GM23338 (cell line): ENCODE results near the gene HCK. TPM values are rescaled to one million over a fixed set of nuclear protein-coding genes. Genes with fewer than 3 reads are reported as not detected.

Experiments
- ATAC-seq: fragments of 200-7000 bp; cut with Tn5 transposase; 3 replicates; pipeline ENCODE4 v1.9.1; 2020
- DNase-seq: peaks from one replicate; pipeline ENCODE4 v3.0.0-alpha.2; 2015; ENCODE audit warnings: low spot score
- H2AFZ ChIP-seq: fragments of 200-600 bp; sonication (generic); 2 replicates; pipeline ENCODE4 v1.8.0; 2016; ENCODE audit warnings: antibody characterized with exemption, mild to moderate bottlenecking, moderate library complexity
- H3F3A ChIP-seq: fragments of 200-600 bp; sonication (generic); replicated peaks from 2 replicates; pipeline ENCODE4 v1.8.0; 2017; ENCODE audit warnings: antibody characterized with exemption, mixed run types, low read depth
- H3K27ac ChIP-seq: fragments of 200-600 bp; sonication (generic); 2 replicates; pipeline ENCODE4 v1.6.1; 2016; ENCODE audit warnings: low read depth
- H3K27me3 ChIP-seq: fragments of 200-600 bp; sonication (generic); 2 replicates; pipeline ENCODE4 v1.8.0; 2016; ENCODE audit warnings: mild to moderate bottlenecking, mixed run types, moderate library complexity; ENCODE audit not compliant: insufficient read depth
- H3K36me3 ChIP-seq: fragments of 200-600 bp; sonication (generic); 2 replicates; pipeline ENCODE4 v1.8.0; 2016; ENCODE audit warnings: mild to moderate bottlenecking; ENCODE audit not compliant: insufficient read depth
- H3K4me1 ChIP-seq: fragments of 200-600 bp; sonication (generic); 2 replicates; pipeline ENCODE4 v1.8.0; 2016; ENCODE audit warnings: mild to moderate bottlenecking, moderate library complexity; ENCODE audit not compliant: insufficient read depth
- H3K4me2 ChIP-seq: fragments of 200-600 bp; sonication (generic); 2 replicates; pipeline ENCODE4 v1.7.1; 2017; ENCODE audit warnings: mixed run types
- H3K4me3 ChIP-seq: fragments of 200-600 bp; sonication (generic); 2 replicates; pipeline ENCODE4 v1.6.1; 2016; ENCODE audit warnings: mixed run types
- H3K79me2 ChIP-seq: fragments of 200-600 bp; sonication (generic); replicated peaks from 2 replicates; pipeline ENCODE4 v1.8.0; 2017; ENCODE audit warnings: mild to moderate bottlenecking; ENCODE audit not compliant: insufficient read depth
- H3K9me2 ChIP-seq: fragments of 200-600 bp; sonication (generic); 2 replicates; pipeline ENCODE4 v1.8.0; 2017; ENCODE audit not compliant: insufficient read depth
- H4K20me1 ChIP-seq: fragments of 200-600 bp; sonication (generic); replicated peaks from 2 replicates; pipeline ENCODE4 v1.8.0; 2017; ENCODE audit warnings: mild to moderate bottlenecking; ENCODE audit not compliant: insufficient read depth
- H3K27ac Mint-ChIP-seq: 2 replicates; pipeline ENCODE4 v1.8.0; 2020; ENCODE audit warnings: inconsistent platforms, mild to moderate bottlenecking, moderate library complexity, mixed read lengths
- H3K27me3 Mint-ChIP-seq: 3 replicates; pipeline ENCODE4 v1.8.0; 2022; ENCODE audit warnings: low read depth, mild to moderate bottlenecking, moderate library complexity, mixed read lengths, inconsistent platforms; ENCODE audit not compliant: insufficient read depth, poor library complexity
- H3K36me3 Mint-ChIP-seq: 3 replicates; pipeline ENCODE4 v1.8.0; 2021; ENCODE audit warnings: low read depth, mild to moderate bottlenecking, inconsistent platforms, moderate library complexity, mixed read lengths
- H3K4me1 Mint-ChIP-seq: 3 replicates; pipeline ENCODE4 v1.8.0; 2020; ENCODE audit warnings: mild to moderate bottlenecking, inconsistent platforms, mixed read lengths
- H3K4me3 Mint-ChIP-seq: 3 replicates; pipeline ENCODE4 v1.8.0; 2021; ENCODE audit warnings: moderate library complexity, mild to moderate bottlenecking, inconsistent platforms, mixed read lengths
- H3K9me3 Mint-ChIP-seq: 3 replicates; pipeline ENCODE4 v1.8.0; 2020; ENCODE audit warnings: moderate library complexity, mild to moderate bottlenecking, inconsistent platforms, mixed read lengths
- ETS1 ChIP-seq: IDR thresholded peaks from 2 replicates; pipeline ENCODE4 v1.6.1; 2016; ENCODE audit warnings: antibody characterized with exemption
- EZH2 ChIP-seq: fragments of 200-600 bp; sonication (generic); IDR thresholded peaks from one replicate; pipeline ENCODE4 v1.8.0; 2017; ENCODE audit warnings: antibody characterized with exemption, mild to moderate bottlenecking, low read depth; ENCODE audit not compliant: unreplicated experiment
- EZH2phosphoT487 ChIP-seq: fragments of 200-600 bp; sonication (generic); IDR thresholded peaks from one replicate; pipeline ENCODE4 v1.8.1; 2018; ENCODE audit warnings: antibody characterized with exemption; ENCODE audit not compliant: unreplicated experiment
- ZNF331 ChIP-seq: fragments of 250-450 bp; sonication (Bioruptor Pico); IDR thresholded peaks from 2 replicates; pipeline ENCODE4 v1.5.0; 2020; ENCODE audit warnings: low read depth, mild to moderate bottlenecking, moderate library complexity
- ZNF462 ChIP-seq: fragments of 250-450 bp; sonication (Bioruptor Pico); IDR thresholded peaks from 2 replicates; pipeline ENCODE4 v1.5.0; 2020; ENCODE audit warnings: mild to moderate bottlenecking, moderate library complexity
- polyA plus RNA-seq: library from polyadenylated mRNA; unstranded; fragments of >200 nt; fragmentation: Nextera tagmentation; extraction: Ambion mirVana; gene quantifications from 2 replicates; pipeline ENCODE4 v1.2.1, GENCODE V29; 2016
- total RNA-seq: library from RNA; depleted of rRNA; stranded (reverse); fragments of >200 nt; shearing (Covaris generic); gene quantifications from 2 replicates; pipeline ENCODE4 v1.2.3, GENCODE V29; 2014

The HCK gene
- total and polyA plus RNA-seq, 2 experiments from 2014 or later, result 0.97 TPM; not detected in 1

GRCh38 chr20:32050324-32050841, 1.7 kb upstream of the HCK start:
- Histone ChIP-seq H3K4me1 (peaks cover 18% of the 10 kb centered on the region), H3K79me2 (no peaks in the 10 kb centered on the region), H3K4me3 (no peak overlapping the region), H3F3A (0 out of 2 replicates have a peak, but pooled peaks cover 10% of the 10 kb centered on the region), H4K20me1 (peaks cover 3% of the 10 kb centered on the region; the same call in 1 of the 2 replicates), H3K36me3 (no peaks in the 10 kb centered on the region), H3K9me2 (no peaks in the 10 kb centered on the region), H3K4me2 (no peak overlapping the region), H3K27me3 (peaks cover 58% of the 10 kb centered on the region), H3K27ac (no peak overlapping the region), H2AFZ (no peak overlapping the region)
- DNase-seq, result no peak
- no peak overlapping the region for H3K4me3 Mint-ChIP-seq
- no peak for TF ChIP-seq ETS1
- no peak for TF ChIP-seq EZH2phosphoT487
- no peak for TF ChIP-seq ZNF462 (CRISPR knock-in tag)
- TF ChIP-seq EZH2, result no peak
- TF ChIP-seq ZNF331 (CRISPR knock-in tag), result no peak
- H3K27me3 Mint-ChIP-seq, result peaks cover 37% of the 10 kb centered on the region
- no peak overlapping the region for H3K27ac Mint-ChIP-seq
- H3K4me1 Mint-ChIP-seq, result peaks cover 17% of the 10 kb centered on the region; the same call in 2 of the 3 replicates
- no peaks in the 10 kb centered on the region; the same call in 2 of the 3 replicates for H3K36me3 Mint-ChIP-seq
- peaks cover 14% of the 10 kb centered on the region; the same call in 2 of the 3 replicates for H3K9me3 Mint-ChIP-seq
- no peak for ATAC-seq
